Osteoblast (primary cell): ENCODE results near the gene HSF5. TPM values are rescaled to one million over a fixed set of nuclear protein-coding genes. Genes with fewer than 3 reads are reported as not detected.

Experiments used
- DNase-seq: peaks from one replicate; pipeline ENCODE4 v3.0.0; 2011; ENCODE audit warnings: low spot score, mixed read lengths; ENCODE audit not compliant: insufficient read length; ENCODE audit errors: missing footprints
- H2AFZ ChIP-seq: 2 replicates; pipeline ENCODE4 v1.6.0; 2011; ENCODE audit warnings: mild to moderate bottlenecking, low read length
- H3K27ac ChIP-seq: 2 replicates; pipeline ENCODE4 v1.5.1; 2011; ENCODE audit warnings: mild to moderate bottlenecking, low read depth, low read length, moderate library complexity
- H3K27me3 ChIP-seq: 2 replicates; pipeline ENCODE4 v1.6.0; 2012; ENCODE audit warnings: mild to moderate bottlenecking, control low read depth, inconsistent platforms, low read length, moderate library complexity; ENCODE audit not compliant: insufficient read depth
- H3K36me3 ChIP-seq: 2 replicates; pipeline ENCODE4 v1.5.1; 2011; ENCODE audit warnings: mild to moderate bottlenecking, low read length, control low read depth, moderate library complexity; ENCODE audit not compliant: insufficient read depth
- H3K4me1 ChIP-seq: 2 replicates; pipeline ENCODE4 v1.5.1; 2011; ENCODE audit warnings: mild to moderate bottlenecking, low read length, control low read depth, moderate library complexity; ENCODE audit not compliant: insufficient read depth
- H3K4me2 ChIP-seq: 2 replicates; pipeline ENCODE4 v1.6.0; 2011; ENCODE audit warnings: mild to moderate bottlenecking, low read length; ENCODE audit not compliant: insufficient read depth
- H3K4me3 ChIP-seq: fragments of 200-600 bp; sonication (generic); 3 replicates; pipeline ENCODE4 v1.5.1; 2012; ENCODE audit warnings: mild to moderate bottlenecking, low read length, inconsistent platforms; ENCODE audit not compliant: insufficient read depth
- H3K79me2 ChIP-seq: 2 replicates; pipeline ENCODE4 v1.6.0; 2012; ENCODE audit warnings: mild to moderate bottlenecking, low read length, control low read depth, inconsistent platforms; ENCODE audit not compliant: insufficient read depth
- H3K9me3 ChIP-seq: 2 replicates; pipeline ENCODE4 v1.5.1; 2011; ENCODE audit warnings: low read depth, low read length, control low read depth
- H4K20me1 ChIP-seq: 2 replicates; pipeline ENCODE4 v1.6.0; 2012; ENCODE audit warnings: mild to moderate bottlenecking, low read length, control low read depth; ENCODE audit not compliant: insufficient read depth
- total RNA-seq: library from RNA; depleted of rRNA; stranded (reverse); fragments of >200 nt; gene quantifications from 2 replicates; pipeline ENCODE4 v1.2.3, GENCODE V29; 2012
- TF ChIP-seq, protein P1 (sequence below): IDR thresholded peaks from 2 replicates; pipeline ENCODE4 v1.5.1; 2011; ENCODE audit warnings: mild to moderate bottlenecking, low read depth, low read length, moderate library complexity; ENCODE audit errors: extremely low read depth

Gene HSF5
- total RNA-seq, 1 donor, result under 0.01 TPM

DNA sequence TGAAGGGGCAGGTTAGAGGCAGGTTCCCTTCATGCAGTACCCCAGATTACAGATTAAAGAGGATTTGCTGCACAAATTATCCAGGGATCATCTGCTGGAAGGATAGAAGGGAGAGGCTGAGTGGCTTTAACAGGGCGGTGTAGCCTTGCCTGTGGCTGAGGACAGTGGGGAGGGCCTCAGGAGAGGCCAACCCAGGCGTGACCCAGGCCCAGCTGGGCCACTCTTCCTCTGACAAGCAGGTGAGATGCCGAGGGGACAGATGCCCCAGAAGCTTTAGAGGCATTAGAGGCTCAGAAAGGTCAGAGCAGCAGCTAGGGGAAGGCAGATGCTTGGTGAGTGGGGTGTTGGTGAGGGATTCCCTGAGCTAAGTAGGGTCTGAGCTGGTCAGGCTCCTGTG lies 44.3 kb upstream of the HSF5 start:
- Histone ChIP-seq H3K4me1 (peaks cover 24% of the 10 kb centered on the region), H4K20me1 (no peaks in the 10 kb centered on the region), H3K4me3 (no peak overlapping the region), H3K36me3 (no peaks in the 10 kb centered on the region), H3K4me2 (no peak overlapping the region), H3K27me3 (peaks cover 12% of the 10 kb centered on the region), H2AFZ (no peak overlapping the region), H3K27ac (no peak overlapping the region), H3K9me3 (no peaks in the 10 kb centered on the region), H3K79me2 (no peaks in the 10 kb centered on the region)
- DNase-seq, result peak; percentile 39
- TF ChIP-seq, protein P1, sequence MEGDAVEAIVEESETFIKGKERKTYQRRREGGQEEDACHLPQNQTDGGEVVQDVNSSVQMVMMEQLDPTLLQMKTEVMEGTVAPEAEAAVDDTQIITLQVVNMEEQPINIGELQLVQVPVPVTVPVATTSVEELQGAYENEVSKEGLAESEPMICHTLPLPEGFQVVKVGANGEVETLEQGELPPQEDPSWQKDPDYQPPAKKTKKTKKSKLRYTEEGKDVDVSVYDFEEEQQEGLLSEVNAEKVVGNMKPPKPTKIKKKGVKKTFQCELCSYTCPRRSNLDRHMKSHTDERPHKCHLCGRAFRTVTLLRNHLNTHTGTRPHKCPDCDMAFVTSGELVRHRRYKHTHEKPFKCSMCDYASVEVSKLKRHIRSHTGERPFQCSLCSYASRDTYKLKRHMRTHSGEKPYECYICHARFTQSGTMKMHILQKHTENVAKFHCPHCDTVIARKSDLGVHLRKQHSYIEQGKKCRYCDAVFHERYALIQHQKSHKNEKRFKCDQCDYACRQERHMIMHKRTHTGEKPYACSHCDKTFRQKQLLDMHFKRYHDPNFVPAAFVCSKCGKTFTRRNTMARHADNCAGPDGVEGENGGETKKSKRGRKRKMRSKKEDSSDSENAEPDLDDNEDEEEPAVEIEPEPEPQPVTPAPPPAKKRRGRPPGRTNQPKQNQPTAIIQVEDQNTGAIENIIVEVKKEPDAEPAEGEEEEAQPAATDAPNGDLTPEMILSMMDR, result no peak

DNA sequence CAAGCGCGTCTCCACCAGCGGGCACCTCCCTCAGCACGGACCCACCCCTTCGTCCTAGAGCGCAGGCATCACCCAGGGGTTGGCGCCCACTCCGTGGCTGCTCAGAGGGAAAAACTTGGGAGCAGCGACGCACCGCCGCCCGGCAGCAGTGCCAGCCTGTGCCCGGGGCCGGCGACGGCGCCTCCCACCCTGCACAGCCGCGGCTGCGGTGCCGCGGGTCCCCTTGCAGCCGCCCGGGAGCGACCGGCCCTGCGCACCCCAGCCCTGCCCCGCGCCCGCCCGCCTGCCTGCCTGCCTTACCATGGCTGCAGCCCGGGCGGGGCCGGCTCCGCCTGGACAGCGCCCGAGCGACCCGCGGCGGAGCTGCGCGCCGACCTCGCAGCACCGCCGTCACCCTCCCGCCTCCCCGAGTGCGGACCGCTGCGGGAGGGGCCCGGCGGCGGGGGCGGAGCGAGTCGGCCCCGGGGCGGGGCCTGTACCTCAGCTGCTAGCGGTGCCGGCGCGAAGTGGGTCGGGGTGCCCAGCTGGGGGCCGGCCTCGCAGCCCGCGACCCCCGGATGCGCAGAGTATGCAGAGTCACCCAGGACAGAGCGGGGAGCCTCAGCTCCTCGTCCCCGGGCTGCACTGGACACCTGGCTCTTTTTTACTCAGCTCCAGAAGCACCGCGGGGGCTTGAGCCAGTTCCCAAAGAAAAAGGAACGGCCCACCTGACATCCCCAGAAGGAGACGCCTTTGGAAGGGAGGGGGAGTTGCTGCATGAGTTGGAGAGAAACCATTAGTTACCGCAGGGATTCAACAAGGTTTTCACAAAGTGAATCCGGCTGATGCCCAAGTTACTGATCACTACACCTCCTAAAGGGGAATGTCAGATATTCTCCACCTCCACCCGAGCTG lies 43.7 kb upstream of the HSF5 start:
- peak; percentile 94 for DNase-seq
- H3K4me1 ChIP-seq, result peaks cover 31% of the 10 kb centered on the region
- no peaks in the 10 kb centered on the region for H3K9me3 ChIP-seq
- TF ChIP-seq, protein P1, result no peak
- no peaks in the 10 kb centered on the region for H3K36me3 ChIP-seq
- peak overlapping the region; percentile 75 for H3K4me2 ChIP-seq
- no peak overlapping the region for H3K27ac ChIP-seq
- peaks cover 12% of the 10 kb centered on the region for H3K27me3 ChIP-seq
- H4K20me1 ChIP-seq, result no peaks in the 10 kb centered on the region
- peak overlapping the region; percentile 59 for H3K4me3 ChIP-seq
- H3K79me2 ChIP-seq, result no peaks in the 10 kb centered on the region
- no peak overlapping the region for H2AFZ ChIP-seq

DNA sequence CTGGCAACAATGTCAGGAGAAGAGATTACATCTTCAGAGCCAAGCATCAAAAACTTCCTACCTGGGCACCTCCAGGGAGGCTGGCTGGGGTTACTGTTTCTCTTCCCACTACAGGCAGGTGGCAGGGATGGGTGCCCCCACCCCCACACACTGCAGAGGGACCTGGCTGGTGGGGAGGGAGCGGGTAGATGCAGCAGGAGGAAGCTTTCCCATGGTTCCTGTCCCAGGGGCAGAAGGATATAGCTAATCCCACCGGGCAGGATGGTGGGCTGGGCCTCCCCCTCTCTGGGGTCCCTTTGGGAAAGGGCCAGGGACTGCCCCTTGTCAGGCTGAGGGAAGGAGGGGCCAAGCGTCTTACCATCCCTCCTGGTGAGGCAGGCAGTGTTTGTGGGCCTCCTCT lies 42.9 kb upstream of the HSF5 start:
- H3K4me2 ChIP-seq, result peak overlapping the region; percentile 75
- DNase-seq, result peak; percentile 73
- H3K27me3 ChIP-seq, result peaks cover 12% of the 10 kb centered on the region
- H3K36me3 ChIP-seq, result no peaks in the 10 kb centered on the region
- TF ChIP-seq, protein P1, result no peak
- no peak overlapping the region for H2AFZ ChIP-seq
- no peaks in the 10 kb centered on the region for H3K9me3 ChIP-seq
- H3K4me1 ChIP-seq, result peaks cover 35% of the 10 kb centered on the region
- H4K20me1 ChIP-seq, result no peaks in the 10 kb centered on the region
- H3K79me2 ChIP-seq, result no peaks in the 10 kb centered on the region
- H3K4me3 ChIP-seq, result no peak overlapping the region
- no peak overlapping the region for H3K27ac ChIP-seq

DNA sequence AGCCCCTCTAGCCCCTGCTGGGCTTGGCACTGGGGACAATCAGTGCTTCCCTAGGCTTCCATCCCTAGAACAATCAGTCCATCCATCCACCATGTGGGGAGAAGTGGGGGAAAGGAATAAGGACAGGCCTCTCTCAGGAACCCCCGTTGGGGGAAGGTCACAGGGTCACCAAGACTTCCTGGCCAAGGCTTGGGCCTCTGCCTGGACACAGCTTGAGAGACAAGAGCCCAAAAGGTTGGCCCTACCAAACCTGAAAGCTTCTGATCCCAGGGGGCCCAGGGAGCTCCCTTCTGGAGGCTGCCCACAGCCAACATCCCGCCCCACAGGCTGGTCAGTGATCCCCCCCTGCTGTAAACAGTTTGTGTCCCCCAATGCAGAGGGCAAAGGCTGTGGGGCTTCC lies 42.4 kb upstream of the HSF5 start:
- H3K36me3 ChIP-seq, result no peaks in the 10 kb centered on the region
- H4K20me1 ChIP-seq, result no peaks in the 10 kb centered on the region
- DNase-seq, result no peak
- no peak overlapping the region for H3K4me2 ChIP-seq
- peaks cover 12% of the 10 kb centered on the region for H3K27me3 ChIP-seq
- H2AFZ ChIP-seq, result no peak overlapping the region
- no peak overlapping the region for H3K4me3 ChIP-seq
- H3K27ac ChIP-seq, result no peak overlapping the region
- TF ChIP-seq, protein P1, result no peak
- no peaks in the 10 kb centered on the region for H3K9me3 ChIP-seq
- peaks cover 40% of the 10 kb centered on the region for H3K4me1 ChIP-seq
- no peaks in the 10 kb centered on the region for H3K79me2 ChIP-seq
